Coronary artery (tissue), 2 donors: Measurements from ENCODE around the gene ACOXL.

Source experiments
- DNase-seq: peaks from one replicate; pipeline ENCODE4 v3.0.0-alpha.2; 2017; ENCODE audit warnings: low spot score
- H3K27ac ChIP-seq, 2 donors: fragments of 200-600 bp; sonication (generic); one replicate each; pipeline ENCODE4 v1.5.1; 2016 to 2019
- H3K4me3 ChIP-seq: fragments of 200-600 bp; sonication (generic); 2 replicates; pipeline ENCODE4 v1.5.1; 2016; ENCODE audit warnings: mild to moderate bottlenecking, moderate library complexity
- CTCF ChIP-seq: fragments of 200-600 bp; sonication (generic); IDR thresholded peaks from one replicate; pipeline ENCODE4 v1.5.1; 2019; ENCODE audit warnings: antibody characterized with exemption

Gene ACOXL

GRCh38 chr2:110827511-110827910, 95.1 kb downstream of the ACOXL start:
- no peak overlapping the region for H3K27ac ChIP-seq

GRCh38 chr2:110828330-110828729, 96.0 kb downstream of the ACOXL start:
- no peak overlapping the region for H3K27ac ChIP-seq
- H3K4me3 ChIP-seq: no peak overlapping the region
- TF ChIP-seq CTCF: no peak
- no peak for DNase-seq

More at GRCh38 chr2:110827511-110827910, 95.1 kb downstream of the ACOXL start:
- no peak for TF ChIP-seq CTCF
- H3K4me3 ChIP-seq: no peak overlapping the region
- no peak for DNase-seq

GRCh38 chr2:110829413-110830146, 97.2 kb downstream of the ACOXL start:
- DNase-seq: no peak
- H3K27ac ChIP-seq: no peak overlapping the region
- no peak overlapping the region for H3K4me3 ChIP-seq
- no peak for TF ChIP-seq CTCF

GRCh38 chr2:110832740-110833139, 100.4 kb downstream of the ACOXL start:
- Histone ChIP-seq H3K4me3 (no peak overlapping the region), H3K27ac (no peak overlapping the region)
- DNase-seq: no peak
- TF ChIP-seq CTCF: no peak

DNA sequence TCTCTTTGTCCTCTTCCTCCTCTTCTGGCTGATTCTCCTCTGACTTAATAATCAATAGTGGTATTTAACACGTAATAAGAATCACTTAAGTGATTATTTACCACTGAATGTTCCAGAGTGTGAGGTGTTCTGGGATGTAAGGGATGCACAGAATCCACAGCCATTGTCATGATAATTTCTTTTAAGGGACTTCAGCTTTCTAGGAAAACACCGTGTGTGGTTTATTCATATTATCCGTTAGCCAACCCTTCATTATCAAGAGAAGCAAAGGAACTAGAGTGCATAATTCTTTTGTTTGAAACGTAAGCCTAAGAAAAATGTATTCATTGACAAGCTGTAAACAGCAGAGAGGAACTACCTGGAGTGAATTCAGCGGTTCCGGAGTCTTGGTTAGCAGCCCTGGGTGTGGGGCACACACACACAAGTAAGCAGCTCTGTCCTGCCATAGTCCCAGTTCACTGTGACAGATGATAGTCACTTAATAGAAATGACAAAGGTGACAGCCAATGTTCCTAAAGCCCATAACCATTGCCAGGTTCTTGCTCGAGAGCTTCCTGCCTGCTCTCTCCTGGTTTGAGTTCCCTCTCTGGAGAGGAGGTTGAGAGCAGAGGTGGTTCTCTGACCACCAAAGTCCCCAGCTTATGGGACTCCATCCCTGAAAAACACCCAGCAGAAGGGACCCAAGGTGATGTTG, 101.9 kb downstream of the ACOXL start:
- Histone ChIP-seq H3K27ac (no peak overlapping the region), H3K4me3 (no peak overlapping the region)
- no peak for TF ChIP-seq CTCF
- DNase-seq: no peak

GRCh38 chr2:110836671-110837070, 104.3 kb downstream of the ACOXL start:
- DNase-seq: no peak
- Histone ChIP-seq H3K4me3 (no peak overlapping the region), H3K27ac (no peak overlapping the region)
- TF ChIP-seq CTCF: no peak
